ENCODE data around the gene CHPF2.

- TF ChIP-seq ZFX (IDR thresholded peaks at IDR 0.05; ENCODE audit: borderline replicate concordance) = no peak
- TF ChIP-seq, protein P1, sequence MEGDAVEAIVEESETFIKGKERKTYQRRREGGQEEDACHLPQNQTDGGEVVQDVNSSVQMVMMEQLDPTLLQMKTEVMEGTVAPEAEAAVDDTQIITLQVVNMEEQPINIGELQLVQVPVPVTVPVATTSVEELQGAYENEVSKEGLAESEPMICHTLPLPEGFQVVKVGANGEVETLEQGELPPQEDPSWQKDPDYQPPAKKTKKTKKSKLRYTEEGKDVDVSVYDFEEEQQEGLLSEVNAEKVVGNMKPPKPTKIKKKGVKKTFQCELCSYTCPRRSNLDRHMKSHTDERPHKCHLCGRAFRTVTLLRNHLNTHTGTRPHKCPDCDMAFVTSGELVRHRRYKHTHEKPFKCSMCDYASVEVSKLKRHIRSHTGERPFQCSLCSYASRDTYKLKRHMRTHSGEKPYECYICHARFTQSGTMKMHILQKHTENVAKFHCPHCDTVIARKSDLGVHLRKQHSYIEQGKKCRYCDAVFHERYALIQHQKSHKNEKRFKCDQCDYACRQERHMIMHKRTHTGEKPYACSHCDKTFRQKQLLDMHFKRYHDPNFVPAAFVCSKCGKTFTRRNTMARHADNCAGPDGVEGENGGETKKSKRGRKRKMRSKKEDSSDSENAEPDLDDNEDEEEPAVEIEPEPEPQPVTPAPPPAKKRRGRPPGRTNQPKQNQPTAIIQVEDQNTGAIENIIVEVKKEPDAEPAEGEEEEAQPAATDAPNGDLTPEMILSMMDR (IDR thresholded peaks at IDR 0.05) = no peak
These were observed 6.0 kb downstream of the CHPF2 start for GRCh38 chr7:151238190-151238810.

Measured in 22Rv1 (cell line).